T-cell (primary cell): ENCODE data around the gene ADGRE1. TPM values are rescaled to one million over a fixed set of nuclear protein-coding genes. Genes with fewer than 3 reads are reported as not detected.
A peak's percentile ranks its signal among the peaks of the same experiment; 100 is the strongest.

Experiments
- ATAC-seq, 4 experiments: fragments of 200-7000 bp in 3 of 4; fragments of 150-1000 bp in 1 of 4; cut with Tn5 transposase; replicated peaks in 1 of 4; 1 replicate in 3 of 4; 2 replicates in 1 of 4; pipeline ENCODE4 v1.10.0; 2021; ENCODE audit warnings: moderate library complexity in 3 of 4, mild to moderate bottlenecking in 2 of 4, moderate number of reproducible peaks in 1 of 4
- CTCF ChIA-PET, 2 donors: fragments of 300-600 bp; sonication (Branson Sonifier 250); formaldehyde crosslinking; loops; one replicate each; lab custom pipeline; 2022; ENCODE audit warnings: antibody characterized with exemption in 2 of 2; lab: Charles Lee
- POLR2A ChIA-PET, 2 donors: fragments of 300-600 bp; sonication (Branson Sonifier 250); formaldehyde crosslinking; loops; one replicate each; lab custom pipeline; 2022; ENCODE audit warnings: antibody characterized with exemption in 2 of 2; lab: Charles Lee
- DNase-seq, 35 experiments: peaks; one replicate each; pipeline versions ENCODE4 v3.0.0 to v3.0.0-alpha.2; 2013 to 2023
- H3K27ac ChIP-seq: one replicate; pipeline ENCODE4 v1.5.1; 2013; ENCODE audit warnings: low read length
- H3K27me3 ChIP-seq, 2 experiments: replicated peaks in 1 of 2; 1 replicate in 1 of 2; 2 replicates in 1 of 2; pipeline versions ENCODE4 v1.6.1 to v1.7.0; 2013; ENCODE audit warnings: low read length in 1 of 2, mixed read lengths in 1 of 2; ENCODE audit not compliant: control insufficient read depth in 2 of 2, insufficient read depth in 2 of 2; ENCODE audit errors: extremely low read depth in 1 of 2
- H3K36me3 ChIP-seq, 2 donors: 1 replicate in 1 of 2; 2 replicates in 1 of 2; pipeline versions ENCODE4 v1.6.1 to v1.7.0; 2013; ENCODE audit warnings: low read length in 1 of 2; ENCODE audit not compliant: control insufficient read depth in 2 of 2, insufficient read depth in 1 of 2; ENCODE audit errors: extremely low read depth in 1 of 2
- H3K4me1 ChIP-seq, 2 experiments: 1 replicate in 1 of 2; 2 replicates in 1 of 2; pipeline versions ENCODE4 v1.6.1 to v1.7.0; 2013; ENCODE audit warnings: low read length in 2 of 2, mixed read lengths in 1 of 2; ENCODE audit not compliant: insufficient read depth in 2 of 2, control insufficient read depth in 1 of 2; ENCODE audit errors: extremely low read depth in 1 of 2
- H3K4me3 ChIP-seq, 2 donors: 1 replicate in 1 of 2; 2 replicates in 1 of 2; pipeline versions ENCODE4 v1.5.1 to v1.7.0; 2013; ENCODE audit warnings: mild to moderate bottlenecking in 2 of 2, low read length in 1 of 2, moderate library complexity in 1 of 2; ENCODE audit not compliant: control insufficient read depth in 1 of 2; ENCODE audit errors: extremely low read depth in 1 of 2
- H3K9me3 ChIP-seq: 2 replicates; pipeline ENCODE4 v1.7.0; 2013
- H3K27ac Mint-ChIP-seq, 2 donors: one replicate each; pipeline ENCODE4 v1.8.0; 2020 to 2021; ENCODE audit warnings: mild to moderate bottlenecking in 2 of 2, mixed read lengths in 2 of 2
- H3K27me3 Mint-ChIP-seq, 2 donors: one replicate each; pipeline ENCODE4 v1.8.0; 2021 to 2022; ENCODE audit warnings: mixed read lengths in 2 of 2
- H3K36me3 Mint-ChIP-seq: one replicate; pipeline ENCODE4 v1.8.0; 2021; ENCODE audit warnings: mixed read lengths
- H3K4me1 Mint-ChIP-seq, 3 donors: one replicate each; pipeline ENCODE4 v1.8.0; 2020 to 2022; ENCODE audit warnings: mixed read lengths in 3 of 3, mild to moderate bottlenecking in 1 of 3
- H3K4me3 Mint-ChIP-seq, 3 donors: one replicate each; pipeline ENCODE4 v1.8.0; 2020 to 2022; ENCODE audit warnings: mild to moderate bottlenecking in 3 of 3, mixed read lengths in 3 of 3, moderate library complexity in 3 of 3
- H3K9me3 Mint-ChIP-seq, 3 donors: one replicate each; pipeline ENCODE4 v1.8.0; 2020 to 2022; ENCODE audit warnings: mixed read lengths in 3 of 3
- WGBS: methylation state at CpG from one replicate; pipeline ENCODE4 v1.1.5; 2013; ENCODE audit warnings: missing lambda C conversion rate; ENCODE audit not compliant: insufficient coverage; 5-methylcytosine and 5-hydroxymethylcytosine counted together
- total RNA-seq, 35 experiments: library from RNA in 6 of 35; stranded (reverse) in 6 of 35; fragments of 120-200 nt in 1 of 35; gene quantifications; one replicate each; pipeline versions ENCODE4 v1.2.1 to v1.2.4 and lab custom pipeline; 2013 to 2026

ADGRE1 gene
- total RNA-seq, 5 donors from 2014 or later (not counting 1 experiment from before 2014, with no cell fraction given), result 3.4 to 9.7 (median 3.7) TPM

DNA sequence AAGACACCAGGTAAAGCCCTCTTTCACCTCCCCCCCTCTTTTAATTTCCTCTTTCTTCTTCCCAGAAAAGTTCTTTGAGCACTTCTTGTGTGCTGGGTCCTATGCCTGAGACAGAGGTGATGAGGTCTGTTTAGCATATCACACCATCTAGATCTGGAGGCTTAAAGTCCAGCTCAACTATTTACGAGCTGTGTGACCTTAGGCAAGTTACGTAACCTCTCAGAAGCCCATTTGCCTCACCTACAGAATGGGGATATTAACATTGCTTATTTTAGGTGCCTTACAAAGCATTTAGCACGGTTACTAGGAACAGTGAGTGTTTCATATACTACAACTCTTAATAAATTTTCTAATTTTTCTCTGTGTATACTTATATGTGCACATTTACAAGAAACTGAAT, 47.7 kb downstream of the ADGRE1 start:
- ChIA-PET POLR2A (no interaction called here), CTCF (interaction anchor here in 1 of 2 donors (0.7 kb wide), 1 partner anchor 254 kb away, joined by 3 read pairs; no protein-coding TSS in a partner anchor)
- no peaks in the 10 kb centered on the region for H3K36me3 ChIP-seq
- peaks cover 0 to 7% (median 6%) of the 10 kb centered on the region in 3 donors for H3K9me3 Mint-ChIP-seq
- no peak for DNase-seq
- no peak overlapping the region for H3K27ac Mint-ChIP-seq
- no peak overlapping the region for H3K4me3 ChIP-seq
- no peaks in the 10 kb centered on the region for H3K4me1 Mint-ChIP-seq
- no peak overlapping the region for H3K27ac ChIP-seq
- peaks cover 10% of the 10 kb centered on the region for H3K36me3 Mint-ChIP-seq
- no peak overlapping the region for H3K4me3 Mint-ChIP-seq
- no CpG with 5 or more reads among the region's 3 CpGs for WGBS
- H3K4me1 ChIP-seq, result no peaks in the 10 kb centered on the region
- no peaks in the 10 kb centered on the region for H3K27me3 Mint-ChIP-seq
- no peaks in the 10 kb centered on the region for H3K9me3 ChIP-seq
- no peak for ATAC-seq
- no peaks in the 10 kb centered on the region for H3K27me3 ChIP-seq

- no peaks in the 10 kb centered on the region for H3K4me1 Mint-ChIP-seq
- no CpG with 5 or more reads among the region's 5 CpGs for WGBS
- peaks cover 11% of the 10 kb centered on the region for H3K36me3 Mint-ChIP-seq
- H3K27ac ChIP-seq, result no peak overlapping the region
- no peaks in the 10 kb centered on the region for H3K4me1 ChIP-seq
- no peak for ATAC-seq
- no peak for DNase-seq
- H3K36me3 ChIP-seq, result no peaks in the 10 kb centered on the region
- no peak overlapping the region for H3K4me3 Mint-ChIP-seq
- H3K9me3 Mint-ChIP-seq, result peaks cover 0 to 4% (median 4%) of the 10 kb centered on the region in 3 donors
- H3K27ac Mint-ChIP-seq, result no peak overlapping the region
- H3K27me3 ChIP-seq, result no peaks in the 10 kb centered on the region
- no peaks in the 10 kb centered on the region for H3K27me3 Mint-ChIP-seq
- no peak overlapping the region for H3K4me3 ChIP-seq
- H3K9me3 ChIP-seq, result no peaks in the 10 kb centered on the region
- ChIA-PET CTCF (no interaction called here), POLR2A (no interaction called here)
Observed at GRCh38 chr19:6935618-6936017, 48.2 kb downstream of the ADGRE1 start.

GRCh38 chr19:6945733-6946132, 58.4 kb downstream of the ADGRE1 start:
- Histone ChIP-seq H3K27me3 (peaks cover 0 to 7% of the 10 kb centered on the region in 2 experiments), H3K36me3 (no peaks in the 10 kb centered on the region), H3K4me3 (no peak overlapping the region), H3K9me3 (no peaks in the 10 kb centered on the region), H3K27ac (no peak overlapping the region), H3K4me1 (peaks cover 2 to 4% of the 10 kb centered on the region in 2 experiments)
- DNase-seq (no peak), ATAC-seq (no peak)
- no CpG with 5 or more reads among the region's 3 CpGs for WGBS
- Mint-ChIP-seq H3K4me3 (peak overlapping the region in 1 of 3 donors; percentile 11), H3K27me3 (no peaks in the 10 kb centered on the region), H3K9me3 (no peaks in the 10 kb centered on the region), H3K4me1 (peaks cover 11 to 17% (median 12%) of the 10 kb centered on the region in 3 donors), H3K36me3 (no peaks in the 10 kb centered on the region), H3K27ac (peak overlapping the region in 1 of 2 donors; percentile 37)
- POLR2A ChIA-PET, result no interaction called here
- CTCF ChIA-PET, result no interaction called here

DNA sequence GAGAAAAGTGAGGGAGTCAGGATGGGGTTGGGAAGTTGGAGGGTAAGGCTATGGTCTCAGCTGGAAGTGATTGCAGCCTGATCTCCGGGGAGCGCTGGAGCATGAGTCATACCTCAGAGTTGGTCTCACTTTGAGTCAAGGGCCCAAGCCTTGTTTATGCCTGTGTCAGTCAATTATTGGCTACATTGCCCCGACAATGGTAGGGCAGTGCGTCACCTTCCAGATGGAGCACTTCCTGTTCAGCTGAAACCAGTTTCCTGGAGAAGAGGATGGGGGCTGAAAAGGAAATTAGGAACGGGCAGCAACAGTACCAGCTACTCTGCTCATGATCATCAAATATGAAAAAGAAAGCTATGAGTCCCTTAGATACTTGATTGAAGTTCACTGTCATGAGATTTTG, 60.4 kb downstream of the ADGRE1 start:
- no peak overlapping the region for H3K27ac ChIP-seq
- peak overlapping the region; percentile 5 to 47 for H3K27ac Mint-ChIP-seq
- no peaks in the 10 kb centered on the region for H3K36me3 Mint-ChIP-seq
- no peaks in the 10 kb centered on the region for H3K9me3 Mint-ChIP-seq
- POLR2A ChIA-PET, result no interaction called here
- H3K36me3 ChIP-seq, result no peaks in the 10 kb centered on the region
- DNase-seq, result peak in 2 of 35 experiments; percentile 2 to 9
- H3K4me1 Mint-ChIP-seq, result peaks cover 11 to 15% (median 12%) of the 10 kb centered on the region in 3 donors
- H3K9me3 ChIP-seq, result no peaks in the 10 kb centered on the region
- CTCF ChIA-PET, result interaction anchor here in 1 of 2 donors (0.6 kb wide), 1 partner anchor 631 kb away, joined by 5 read pairs; no protein-coding TSS in a partner anchor
- H3K4me3 Mint-ChIP-seq, result no peak overlapping the region
- H3K4me3 ChIP-seq, result no peak overlapping the region
- ATAC-seq, result peak in 3 of 4 experiments; percentile 27 to 69 (median 45)
- no peaks in the 10 kb centered on the region for H3K27me3 Mint-ChIP-seq
- WGBS, result 2% methylated on average over 4 of the region's 5 CpGs
- H3K27me3 ChIP-seq, result peaks cover 0 to 8% of the 10 kb centered on the region in 2 experiments
- H3K4me1 ChIP-seq, result peaks cover 2 to 4% of the 10 kb centered on the region in 2 experiments

DNA sequence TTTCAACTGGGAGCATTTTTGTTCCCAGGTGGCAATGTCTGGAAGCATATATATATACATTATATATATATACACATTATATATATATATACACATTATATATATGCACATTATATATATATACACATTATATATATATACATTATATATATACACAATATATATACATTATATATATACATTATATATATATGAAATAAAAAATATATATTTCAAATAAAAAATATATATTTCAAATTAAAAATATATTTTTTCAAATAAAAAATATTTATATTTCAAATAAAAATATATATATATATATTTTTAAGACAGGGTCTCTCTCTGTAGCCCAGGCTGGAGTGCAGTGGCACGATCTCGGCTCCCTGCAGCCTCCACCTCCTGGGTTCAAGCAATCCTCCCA, 61.5 kb downstream of the ADGRE1 start:
- no peak overlapping the region for H3K4me3 Mint-ChIP-seq
- no peak for DNase-seq

GRCh38 chr19:6952956-6953355, 65.6 kb downstream of the ADGRE1 start:
- H3K9me3 Mint-ChIP-seq, result no peaks in the 10 kb centered on the region
- POLR2A ChIA-PET, result no interaction called here
- H3K9me3 ChIP-seq, result no peaks in the 10 kb centered on the region
- H3K27ac Mint-ChIP-seq, result no peak overlapping the region
- no peaks in the 10 kb centered on the region for H3K36me3 ChIP-seq
- peaks cover 0 to 7% (median 4%) of the 10 kb centered on the region in 3 donors for H3K4me1 Mint-ChIP-seq
- peaks cover 0 to 5% of the 10 kb centered on the region in 2 donors for H3K27me3 Mint-ChIP-seq
- no peaks in the 10 kb centered on the region for H3K4me1 ChIP-seq
- H3K36me3 Mint-ChIP-seq, result peaks cover 14% of the 10 kb centered on the region
- H3K27ac ChIP-seq, result no peak overlapping the region
- ATAC-seq (no peak), DNase-seq (no peak)
- no peak overlapping the region for H3K4me3 Mint-ChIP-seq
- H3K4me3 ChIP-seq, result no peak overlapping the region
- 80% methylated on average over 3 of the region's 9 CpGs for WGBS
- CTCF ChIA-PET, result interaction anchor here in 1 of 2 donors (0.7 to 1.6 kb wide), 3 partner anchors 11 to 324 kb away, joined by 3 to 4 read pairs (median 3); no protein-coding TSS in a partner anchor
- H3K27me3 ChIP-seq, result peaks cover 0 to 9% of the 10 kb centered on the region in 2 experiments

More for the DNA sequence above, 61.5 kb downstream of the ADGRE1 start:
- peaks cover 12 to 17% (median 12%) of the 10 kb centered on the region in 3 donors for H3K4me1 Mint-ChIP-seq
- no peak for ATAC-seq
- Histone ChIP-seq H3K36me3 (no peaks in the 10 kb centered on the region), H3K27me3 (peaks cover 0 to 12% of the 10 kb centered on the region in 2 experiments), H3K4me1 (peaks cover 2 to 4% of the 10 kb centered on the region in 2 experiments), H3K9me3 (no peaks in the 10 kb centered on the region), H3K4me3 (no peak overlapping the region), H3K27ac (no peak overlapping the region)
- no peak overlapping the region for H3K27ac Mint-ChIP-seq
- H3K36me3 Mint-ChIP-seq, result no peaks in the 10 kb centered on the region
- H3K9me3 Mint-ChIP-seq, result no peaks in the 10 kb centered on the region
- H3K27me3 Mint-ChIP-seq, result peaks cover 0 to 3% of the 10 kb centered on the region in 2 donors
- ChIA-PET CTCF (no interaction called here), POLR2A (no interaction called here)
- no CpG with 5 or more reads among the region's 2 CpGs for WGBS
